H9 (cell line): ENCODE results near the gene GRID1. TPM values are rescaled to one million over a fixed set of nuclear protein-coding genes. Genes with fewer than 3 reads are reported as not detected.

Experiments
- DNase-seq: peaks from one replicate; pipeline ENCODE4 v3.0.0-alpha.2; 2017
- H2AFZ ChIP-seq: one replicate; pipeline ENCODE4 v1.6.1; 2013; ENCODE audit warnings: mild to moderate bottlenecking, low read length, control low read depth, moderate library complexity
- H2AK5ac ChIP-seq: 2 replicates; pipeline ENCODE4 v1.6.1; 2013; ENCODE audit warnings: low read length, control low read depth, mixed read lengths; ENCODE audit not compliant: insufficient read length
- H2BK120ac ChIP-seq: one replicate; pipeline ENCODE4 v1.6.1; 2013; ENCODE audit warnings: low read depth, mild to moderate bottlenecking, low read length, control low read depth, inconsistent platforms; ENCODE audit not compliant: poor library complexity, severe bottlenecking
- H2BK12ac ChIP-seq: 2 replicates; pipeline ENCODE4 v1.6.1; 2013; ENCODE audit warnings: low read length, control low read depth, mixed read lengths, low read depth; ENCODE audit not compliant: insufficient read length
- H2BK15ac ChIP-seq: 2 replicates; pipeline ENCODE4 v1.6.1; 2013; ENCODE audit warnings: low read depth, low read length, control low read depth
- H2BK20ac ChIP-seq: one replicate; pipeline ENCODE4 v1.6.1; 2013; ENCODE audit warnings: low read depth, mild to moderate bottlenecking, low read length, control low read depth, inconsistent platforms; ENCODE audit not compliant: poor library complexity, severe bottlenecking
- H2BK5ac ChIP-seq: 2 replicates; pipeline ENCODE4 v1.6.1; 2013; ENCODE audit warnings: low read length, control low read depth, mixed read lengths; ENCODE audit not compliant: insufficient read length
- H3K14ac ChIP-seq: 2 replicates; pipeline ENCODE4 v1.6.1; 2013; ENCODE audit warnings: low read length, control low read depth; ENCODE audit not compliant: insufficient read depth
- H3K18ac ChIP-seq: 2 replicates; pipeline ENCODE4 v1.6.1; 2013; ENCODE audit warnings: low read depth, mild to moderate bottlenecking, mixed read lengths, low read length, control low read depth; ENCODE audit not compliant: insufficient read length
- H3K23ac ChIP-seq: 2 replicates; pipeline ENCODE4 v1.6.1; 2013; ENCODE audit warnings: low read length, control low read depth, mixed read lengths, low read depth; ENCODE audit not compliant: insufficient read length
- H3K23me2 ChIP-seq: 2 replicates; pipeline ENCODE4 v1.6.1; 2013; ENCODE audit warnings: low read depth, mild to moderate bottlenecking, mixed read lengths, low read length, control low read depth; ENCODE audit not compliant: insufficient read length, poor library complexity, severe bottlenecking
- H3K27ac ChIP-seq: 2 replicates; pipeline ENCODE4 v1.5.1; 2013; ENCODE audit warnings: low read length, control low read depth, mixed read lengths, low read depth; ENCODE audit not compliant: insufficient read length
- H3K27me3 ChIP-seq: 2 replicates; pipeline ENCODE4 v1.6.1; 2013; ENCODE audit warnings: low read length, control low read depth, inconsistent platforms; ENCODE audit not compliant: insufficient read depth
- H3K4ac ChIP-seq: 2 replicates; pipeline ENCODE4 v1.6.1; 2013; ENCODE audit warnings: low read depth, mild to moderate bottlenecking, control low read depth, inconsistent platforms, low read length, moderate library complexity
- H3K4me1 ChIP-seq: 2 replicates; pipeline ENCODE4 v1.6.1; 2013; ENCODE audit warnings: low read length, control low read depth, inconsistent platforms; ENCODE audit not compliant: insufficient read depth
- H3K4me2 ChIP-seq: 2 replicates; pipeline ENCODE4 v1.6.1; 2013; ENCODE audit warnings: low read length, control low read depth, mixed read lengths; ENCODE audit not compliant: insufficient read length, insufficient read depth
- H3K56ac ChIP-seq: 2 replicates; pipeline ENCODE4 v1.6.1; 2013; ENCODE audit warnings: low read depth, mild to moderate bottlenecking, mixed read lengths, low read length, control low read depth; ENCODE audit not compliant: insufficient read length
- H3K79me1 ChIP-seq: 2 replicates; pipeline ENCODE4 v1.6.1; 2013; ENCODE audit warnings: low read depth, mild to moderate bottlenecking, moderate library complexity, low read length, control low read depth, inconsistent platforms; ENCODE audit not compliant: insufficient read depth, poor library complexity, severe bottlenecking
- H3K79me2 ChIP-seq: 2 replicates; pipeline ENCODE4 v1.6.1; 2013; ENCODE audit warnings: low read length, control low read depth, inconsistent platforms; ENCODE audit not compliant: insufficient read depth
- H3K9ac ChIP-seq: 2 replicates; pipeline ENCODE4 v1.6.1; 2013; ENCODE audit warnings: low read length, control low read depth, mixed read lengths; ENCODE audit not compliant: insufficient read length; ENCODE audit errors: extremely low read depth
- H3K9me3 ChIP-seq: one replicate; pipeline ENCODE4 v1.6.1; 2013; ENCODE audit warnings: low read depth, low read length, inconsistent platforms; ENCODE audit not compliant: control insufficient read depth
- H3T11ph ChIP-seq: one replicate; pipeline ENCODE4 v1.6.1; 2013; ENCODE audit warnings: mild to moderate bottlenecking, low read length, control low read depth, inconsistent platforms
- H4K20me1 ChIP-seq: one replicate; pipeline ENCODE4 v1.6.1; 2013; ENCODE audit not compliant: control insufficient read depth, insufficient read length, insufficient read depth
- H4K5ac ChIP-seq: 2 replicates; pipeline ENCODE4 v1.6.1; 2013; ENCODE audit warnings: low read depth, mild to moderate bottlenecking, mixed read lengths, low read length, control low read depth; ENCODE audit not compliant: insufficient read length
- H4K8ac ChIP-seq: replicated peaks from 2 replicates; pipeline ENCODE4 v1.6.1; 2013; ENCODE audit warnings: low read length, control low read depth, mixed read lengths, low read depth; ENCODE audit not compliant: insufficient read length
- H4K91ac ChIP-seq: 2 replicates; pipeline ENCODE4 v1.6.1; 2013; ENCODE audit warnings: low read depth, mild to moderate bottlenecking, moderate library complexity, mixed read lengths, low read length, control low read depth; ENCODE audit not compliant: insufficient read length
- H3K27ac Mint-ChIP-seq, 3 experiments: 2 replicates in 2 of 3; 3 replicates in 1 of 3; pipeline ENCODE4 v1.8.0; 2020 to 2021; ENCODE audit warnings: mixed read lengths in 3 of 3, mild to moderate bottlenecking in 1 of 3, moderate library complexity in 1 of 3
- H3K27me3 Mint-ChIP-seq: 2 replicates; pipeline ENCODE4 v1.8.0; 2021; ENCODE audit warnings: low read depth, mild to moderate bottlenecking, moderate library complexity, mixed read lengths
- H3K36me3 Mint-ChIP-seq, 3 experiments: 2 replicates in 2 of 3; 3 replicates in 1 of 3; pipeline ENCODE4 v1.8.0; 2020 to 2021; ENCODE audit warnings: low read depth in 3 of 3, mixed read lengths in 3 of 3; ENCODE audit not compliant: insufficient read depth in 1 of 3
- H3K4me1 Mint-ChIP-seq, 2 experiments: 2 replicates each; pipeline ENCODE4 v1.8.0; 2020; ENCODE audit warnings: mixed read lengths in 2 of 2
- H3K4me3 Mint-ChIP-seq, 2 experiments: 2 replicates in 1 of 2; 3 replicates in 1 of 2; pipeline ENCODE4 v1.8.0; 2020 to 2021; ENCODE audit warnings: mild to moderate bottlenecking in 2 of 2, mixed read lengths in 2 of 2, moderate library complexity in 1 of 2
- H3K9me3 Mint-ChIP-seq, 2 experiments: 2 replicates in 1 of 2; 3 replicates in 1 of 2; pipeline ENCODE4 v1.8.0; 2020; ENCODE audit warnings: mild to moderate bottlenecking in 2 of 2, mixed read lengths in 2 of 2, moderate library complexity in 1 of 2
- WGBS: extraction: QIAGEN DNeasy Blood & Tissue Kit; methylation state at CpG from one replicate; pipeline ENCODE4 v1.1.7; 2013; ENCODE audit warnings: missing lambda C conversion rate, low lambda C conversion rate, mixed read lengths; ENCODE audit not compliant: insufficient read length; ENCODE audit errors: extremely low coverage; 5-methylcytosine and 5-hydroxymethylcytosine counted together
- total RNA-seq: library from RNA; stranded (reverse); gene quantifications from 2 replicates; pipeline ENCODE4 v1.2.1, GENCODE V29; 2021
- TF ChIP-seq, protein P1 (sequence below): fragments of 200-600 bp; sonication (generic); conservative IDR thresholded peaks from 3 replicates; pipeline ENCODE4 v1.8.0; 2021; ENCODE audit warnings: antibody characterized with exemption, mild to moderate bottlenecking

Gene GRID1
- total RNA-seq, 1 experiment from 2014 or later, result 0.35 TPM

DNA sequence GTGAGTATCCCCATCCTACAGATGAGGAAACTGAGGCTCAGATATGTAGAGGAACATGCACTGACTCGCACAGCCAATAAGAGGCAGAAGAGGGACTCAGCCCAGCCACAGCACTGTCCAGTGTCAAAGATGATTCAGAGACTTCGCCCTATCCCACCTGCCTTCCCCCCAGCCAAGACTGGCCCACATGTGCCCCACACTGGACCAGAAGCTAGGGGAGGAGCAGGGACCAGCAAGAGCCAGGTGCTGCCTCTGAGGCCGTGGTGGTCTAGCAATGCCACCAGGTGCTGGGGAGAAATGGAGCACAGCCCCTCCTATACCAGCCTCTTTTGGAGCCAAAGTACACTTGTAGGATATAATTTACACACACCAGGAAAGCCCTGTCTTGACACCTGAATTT is 22.3 kb downstream of the GRID1 start:
- DNase-seq, result no peak
- no CpG with 5 or more reads among the region's 3 CpGs for WGBS
- Mint-ChIP-seq H3K27me3 (peaks cover 2% of the 10 kb centered on the region), H3K9me3 (no peaks in the 10 kb centered on the region), H3K36me3 (no peaks in the 10 kb centered on the region; a peak in 1 of 7 replicates), H3K4me3 (no peak overlapping the region; a peak in 1 of 5 replicates), H3K27ac (no peak overlapping the region), H3K4me1 (peaks cover 27 to 35% of the 10 kb centered on the region in 2 experiments)
- Histone ChIP-seq H2BK12ac (no peak overlapping the region), H3K27me3 (no peaks in the 10 kb centered on the region), H3K79me2 (no peaks in the 10 kb centered on the region), H4K8ac (no peak overlapping the region), H4K20me1 (no peaks in the 10 kb centered on the region), H3K4me1 (peaks cover 2% of the 10 kb centered on the region; the same call in 1 of the 2 replicates), H4K5ac (no peak overlapping the region), H3K79me1 (no peaks in the 10 kb centered on the region), H3K27ac (no peak overlapping the region), H3K9ac (no peak overlapping the region), H3K23me2 (no peaks in the 10 kb centered on the region), H3K14ac (no peak overlapping the region), H2AK5ac (no peak overlapping the region), H3K4me2 (no peak overlapping the region), H2BK15ac (no peak overlapping the region), H3K23ac (no peak overlapping the region), H3K18ac (no peak overlapping the region), H2BK120ac (no peak overlapping the region), H3K4ac (no peak overlapping the region), H2AFZ (no peak overlapping the region), H3T11ph (no peak overlapping the region), H4K91ac (no peak overlapping the region), H3K9me3 (no peaks in the 10 kb centered on the region), H3K56ac (no peak overlapping the region), H2BK5ac (no peak overlapping the region), H2BK20ac (no peak overlapping the region)
- TF ChIP-seq, protein P1, sequence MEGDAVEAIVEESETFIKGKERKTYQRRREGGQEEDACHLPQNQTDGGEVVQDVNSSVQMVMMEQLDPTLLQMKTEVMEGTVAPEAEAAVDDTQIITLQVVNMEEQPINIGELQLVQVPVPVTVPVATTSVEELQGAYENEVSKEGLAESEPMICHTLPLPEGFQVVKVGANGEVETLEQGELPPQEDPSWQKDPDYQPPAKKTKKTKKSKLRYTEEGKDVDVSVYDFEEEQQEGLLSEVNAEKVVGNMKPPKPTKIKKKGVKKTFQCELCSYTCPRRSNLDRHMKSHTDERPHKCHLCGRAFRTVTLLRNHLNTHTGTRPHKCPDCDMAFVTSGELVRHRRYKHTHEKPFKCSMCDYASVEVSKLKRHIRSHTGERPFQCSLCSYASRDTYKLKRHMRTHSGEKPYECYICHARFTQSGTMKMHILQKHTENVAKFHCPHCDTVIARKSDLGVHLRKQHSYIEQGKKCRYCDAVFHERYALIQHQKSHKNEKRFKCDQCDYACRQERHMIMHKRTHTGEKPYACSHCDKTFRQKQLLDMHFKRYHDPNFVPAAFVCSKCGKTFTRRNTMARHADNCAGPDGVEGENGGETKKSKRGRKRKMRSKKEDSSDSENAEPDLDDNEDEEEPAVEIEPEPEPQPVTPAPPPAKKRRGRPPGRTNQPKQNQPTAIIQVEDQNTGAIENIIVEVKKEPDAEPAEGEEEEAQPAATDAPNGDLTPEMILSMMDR, result no peak
